ENCODE data around the gene CELA2A. TPM values are rescaled to one million over a fixed set of nuclear protein-coding genes. Genes with fewer than 3 reads are reported as not detected.

The CELA2A gene
- total RNA-seq, 1 donor from 2014 or later, result not detected

- intact Hi-C loops (cut with micrococcal nuclease), result no loop called here
- no peaks in the 10 kb centered on the region for H3K36me3 Mint-ChIP-seq (ENCODE audit: low read depth)
- ChIA-PET POLR2A (no interaction called here), CTCF (interaction anchor here (1.9 kb wide), 1 partner anchor 113 kb away, joined by 7 read pairs; no protein-coding TSS in a partner anchor)
- no peak overlapping the region for H3K27ac Mint-ChIP-seq
- H3K9me3 Mint-ChIP-seq, result no peaks in the 10 kb centered on the region
- ATAC-seq (ENCODE audit: low read depth) (no peak), DNase-seq (no peak)
- H3K4me1 Mint-ChIP-seq, result no peaks in the 10 kb centered on the region
- H3K27me3 Mint-ChIP-seq, result peaks cover 3% of the 10 kb centered on the region
- no peak overlapping the region for H3K4me3 Mint-ChIP-seq
- TF ChIP-seq, protein P1, sequence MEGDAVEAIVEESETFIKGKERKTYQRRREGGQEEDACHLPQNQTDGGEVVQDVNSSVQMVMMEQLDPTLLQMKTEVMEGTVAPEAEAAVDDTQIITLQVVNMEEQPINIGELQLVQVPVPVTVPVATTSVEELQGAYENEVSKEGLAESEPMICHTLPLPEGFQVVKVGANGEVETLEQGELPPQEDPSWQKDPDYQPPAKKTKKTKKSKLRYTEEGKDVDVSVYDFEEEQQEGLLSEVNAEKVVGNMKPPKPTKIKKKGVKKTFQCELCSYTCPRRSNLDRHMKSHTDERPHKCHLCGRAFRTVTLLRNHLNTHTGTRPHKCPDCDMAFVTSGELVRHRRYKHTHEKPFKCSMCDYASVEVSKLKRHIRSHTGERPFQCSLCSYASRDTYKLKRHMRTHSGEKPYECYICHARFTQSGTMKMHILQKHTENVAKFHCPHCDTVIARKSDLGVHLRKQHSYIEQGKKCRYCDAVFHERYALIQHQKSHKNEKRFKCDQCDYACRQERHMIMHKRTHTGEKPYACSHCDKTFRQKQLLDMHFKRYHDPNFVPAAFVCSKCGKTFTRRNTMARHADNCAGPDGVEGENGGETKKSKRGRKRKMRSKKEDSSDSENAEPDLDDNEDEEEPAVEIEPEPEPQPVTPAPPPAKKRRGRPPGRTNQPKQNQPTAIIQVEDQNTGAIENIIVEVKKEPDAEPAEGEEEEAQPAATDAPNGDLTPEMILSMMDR (IDR thresholded peaks at IDR 0.05), result no peak
Observed at GRCh38 chr1:15436881-15437442, 19.6 kb upstream of the CELA2A start.

DNA sequence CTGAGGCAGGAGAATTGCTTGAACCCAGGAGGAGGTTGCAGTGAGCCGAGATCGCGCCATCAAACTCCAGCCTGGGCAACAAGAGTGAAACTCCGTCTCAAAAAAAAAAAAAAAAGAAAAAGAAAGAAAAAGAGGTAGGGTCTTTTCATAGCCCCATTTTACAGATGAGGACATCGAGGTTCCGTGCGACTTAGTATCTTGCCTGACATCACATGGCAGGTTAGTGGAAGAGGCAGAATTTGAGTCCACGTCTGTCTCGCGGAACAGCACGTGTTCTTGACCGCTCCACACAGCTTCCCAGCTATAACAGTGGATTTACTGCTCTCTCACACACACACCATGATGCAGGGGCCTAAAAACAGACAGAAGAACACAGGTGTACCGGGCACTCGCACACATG lies 17.2 kb upstream of the CELA2A start:
- ChIA-PET POLR2A (no interaction called here), CTCF (no interaction called here)
- no peaks in the 10 kb centered on the region for H3K4me1 Mint-ChIP-seq
- H3K4me3 Mint-ChIP-seq, result no peak overlapping the region
- intact Hi-C loops (cut with micrococcal nuclease), result no loop called here
- no peaks in the 10 kb centered on the region for H3K9me3 Mint-ChIP-seq
- no peaks in the 10 kb centered on the region for H3K36me3 Mint-ChIP-seq (ENCODE audit: low read depth)
- TF ChIP-seq, protein P1 (IDR thresholded peaks at IDR 0.05), result no peak
- no peak for DNase-seq
- H3K27ac Mint-ChIP-seq, result no peak overlapping the region
- ATAC-seq (ENCODE audit: low read depth), result no peak
- peaks cover 5% of the 10 kb centered on the region for H3K27me3 Mint-ChIP-seq

DNA sequence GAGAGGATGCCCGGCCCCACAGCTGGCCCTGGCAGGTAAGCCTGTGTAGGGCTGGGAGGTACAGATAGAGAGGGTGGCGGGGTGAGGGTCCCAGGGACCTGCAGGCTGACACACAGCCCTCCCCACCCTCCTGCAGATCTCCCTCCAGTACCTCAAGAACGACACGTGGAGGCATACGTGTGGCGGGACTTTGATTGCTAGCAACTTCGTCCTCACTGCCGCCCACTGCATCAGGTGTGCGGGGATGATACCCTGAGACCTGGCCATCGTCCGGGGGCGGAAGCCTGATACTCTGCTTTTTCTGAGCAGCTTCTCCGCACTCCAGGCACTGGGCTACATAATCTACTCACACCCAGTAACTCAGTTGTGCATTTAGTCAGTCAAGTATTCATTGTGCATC lies 16.2 kb upstream of the CELA2A start:
- no peaks in the 10 kb centered on the region for H3K9me3 Mint-ChIP-seq
- TF ChIP-seq, protein P1 (IDR thresholded peaks at IDR 0.05), result no peak
- ATAC-seq (ENCODE audit: low read depth) (no peak), DNase-seq (no peak)
- H3K4me1 Mint-ChIP-seq, result no peaks in the 10 kb centered on the region
- CTCF ChIA-PET, result no interaction called here
- no peak overlapping the region for H3K27ac Mint-ChIP-seq
- no peaks in the 10 kb centered on the region for H3K36me3 Mint-ChIP-seq (ENCODE audit: low read depth)
- peaks cover 5% of the 10 kb centered on the region for H3K27me3 Mint-ChIP-seq
- no peak overlapping the region for H3K4me3 Mint-ChIP-seq
- intact Hi-C loops (cut with micrococcal nuclease), result no loop called here
- POLR2A ChIA-PET, result no interaction called here

GRCh38 chr1:15441247-15441646 lies 15.3 kb upstream of the CELA2A start:
- ATAC-seq (ENCODE audit: low read depth), result no peak
- intact Hi-C loops (cut with micrococcal nuclease), result no loop called here

DNA sequence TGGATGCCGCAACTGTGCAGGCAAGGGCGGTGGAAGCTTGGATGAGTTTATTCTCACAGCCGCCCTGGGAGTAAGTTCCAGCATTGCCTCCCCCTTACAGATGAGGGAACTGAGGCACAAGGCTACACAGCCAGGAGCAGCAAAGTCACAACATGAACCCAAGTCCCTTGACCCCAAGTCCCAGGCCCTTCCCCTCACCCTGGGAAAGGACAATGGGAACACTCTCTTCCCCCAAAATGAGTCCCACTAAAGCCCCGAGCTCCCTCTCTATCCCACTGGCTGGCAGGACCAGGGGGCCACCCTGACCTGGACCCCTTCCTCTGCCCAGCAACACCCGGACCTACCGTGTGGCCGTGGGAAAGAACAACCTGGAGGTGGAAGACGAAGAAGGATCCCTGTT lies 14.4 kb upstream of the CELA2A start:
- H3K27me3 Mint-ChIP-seq, result peaks cover 8% of the 10 kb centered on the region

More at GRCh38 chr1:15441247-15441646, 15.3 kb upstream of the CELA2A start:
- no peak for DNase-seq
- H3K36me3 Mint-ChIP-seq (ENCODE audit: low read depth), result no peaks in the 10 kb centered on the region
- no peaks in the 10 kb centered on the region for H3K9me3 Mint-ChIP-seq
- no peak overlapping the region for H3K27ac Mint-ChIP-seq
- TF ChIP-seq, protein P1 (IDR thresholded peaks at IDR 0.05), result no peak
- no peak overlapping the region for H3K4me3 Mint-ChIP-seq
- ChIA-PET CTCF (no interaction called here), POLR2A (no interaction called here)
- H3K27me3 Mint-ChIP-seq, result peaks cover 8% of the 10 kb centered on the region
- H3K4me1 Mint-ChIP-seq, result no peaks in the 10 kb centered on the region

More for the DNA sequence above, 14.4 kb upstream of the CELA2A start:
- ATAC-seq (ENCODE audit: low read depth), result no peak
- POLR2A ChIA-PET, result no interaction called here
- CTCF ChIA-PET, result interaction anchor here (1.5 kb wide), 1 partner anchor 11 kb away, joined by 3 read pairs; no protein-coding TSS in a partner anchor
- Mint-ChIP-seq H3K4me1 (no peaks in the 10 kb centered on the region), H3K9me3 (no peaks in the 10 kb centered on the region), H3K27ac (no peak overlapping the region), H3K36me3 (ENCODE audit: low read depth) (no peaks in the 10 kb centered on the region), H3K4me3 (no peak overlapping the region)
- no peak for DNase-seq
- TF ChIP-seq, protein P1 (IDR thresholded peaks at IDR 0.05), result no peak
- intact Hi-C loops (cut with micrococcal nuclease), result no loop called here
